Daoy (cell line): ENCODE results near the gene IGFBP4. TPM values are rescaled to one million over a fixed set of nuclear protein-coding genes. Genes with fewer than 3 reads are reported as not detected.

Source experiments
- DNase-seq: peaks from one replicate; pipeline ENCODE4 v3.0.0-alpha.2; 2015; ENCODE audit warnings: low read depth
- total RNA-seq: library from RNA; depleted of rRNA; stranded (reverse); fragments of >200 nt; shearing (Covaris generic); gene quantifications from 2 replicates; pipeline ENCODE4 v1.2.3, GENCODE V29; 2014

IGFBP4 gene
- total RNA-seq, 1 experiment from 2014 or later, result 67.4 TPM

DNA sequence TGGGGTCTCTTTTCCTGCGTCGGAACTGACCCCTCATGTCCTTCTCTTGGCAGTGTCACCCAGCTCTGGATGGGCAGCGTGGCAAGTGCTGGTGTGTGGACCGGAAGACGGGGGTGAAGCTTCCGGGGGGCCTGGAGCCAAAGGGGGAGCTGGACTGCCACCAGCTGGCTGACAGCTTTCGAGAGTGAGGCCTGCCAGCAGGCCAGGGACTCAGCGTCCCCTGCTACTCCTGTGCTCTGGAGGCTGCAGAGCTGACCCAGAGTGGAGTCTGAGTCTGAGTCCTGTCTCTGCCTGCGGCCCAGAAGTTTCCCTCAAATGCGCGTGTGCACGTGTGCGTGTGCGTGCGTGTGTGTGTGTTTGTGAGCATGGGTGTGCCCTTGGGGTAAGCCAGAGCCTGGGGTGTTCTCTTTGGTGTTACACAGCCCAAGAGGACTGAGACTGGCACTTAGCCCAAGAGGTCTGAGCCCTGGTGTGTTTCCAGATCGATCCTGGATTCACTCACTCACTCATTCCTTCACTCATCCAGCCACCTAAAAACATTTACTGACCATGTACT is 13.2 kb downstream of the IGFBP4 start:
- DNase-seq, result no peak

DNA sequence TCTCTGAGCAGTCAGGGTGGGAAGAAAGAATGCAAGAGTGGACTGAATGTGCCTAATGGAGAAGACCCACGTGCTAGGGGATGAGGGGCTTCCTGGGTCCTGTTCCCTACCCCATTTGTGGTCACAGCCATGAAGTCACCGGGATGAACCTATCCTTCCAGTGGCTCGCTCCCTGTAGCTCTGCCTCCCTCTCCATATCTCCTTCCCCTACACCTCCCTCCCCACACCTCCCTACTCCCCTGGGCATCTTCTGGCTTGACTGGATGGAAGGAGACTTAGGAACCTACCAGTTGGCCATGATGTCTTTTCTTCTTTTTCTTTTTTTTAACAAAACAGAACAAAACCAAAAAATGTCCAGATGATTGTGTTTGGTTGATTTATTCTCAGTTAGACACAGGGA is 14.1 kb downstream of the IGFBP4 start:
- no peak for DNase-seq

DNA sequence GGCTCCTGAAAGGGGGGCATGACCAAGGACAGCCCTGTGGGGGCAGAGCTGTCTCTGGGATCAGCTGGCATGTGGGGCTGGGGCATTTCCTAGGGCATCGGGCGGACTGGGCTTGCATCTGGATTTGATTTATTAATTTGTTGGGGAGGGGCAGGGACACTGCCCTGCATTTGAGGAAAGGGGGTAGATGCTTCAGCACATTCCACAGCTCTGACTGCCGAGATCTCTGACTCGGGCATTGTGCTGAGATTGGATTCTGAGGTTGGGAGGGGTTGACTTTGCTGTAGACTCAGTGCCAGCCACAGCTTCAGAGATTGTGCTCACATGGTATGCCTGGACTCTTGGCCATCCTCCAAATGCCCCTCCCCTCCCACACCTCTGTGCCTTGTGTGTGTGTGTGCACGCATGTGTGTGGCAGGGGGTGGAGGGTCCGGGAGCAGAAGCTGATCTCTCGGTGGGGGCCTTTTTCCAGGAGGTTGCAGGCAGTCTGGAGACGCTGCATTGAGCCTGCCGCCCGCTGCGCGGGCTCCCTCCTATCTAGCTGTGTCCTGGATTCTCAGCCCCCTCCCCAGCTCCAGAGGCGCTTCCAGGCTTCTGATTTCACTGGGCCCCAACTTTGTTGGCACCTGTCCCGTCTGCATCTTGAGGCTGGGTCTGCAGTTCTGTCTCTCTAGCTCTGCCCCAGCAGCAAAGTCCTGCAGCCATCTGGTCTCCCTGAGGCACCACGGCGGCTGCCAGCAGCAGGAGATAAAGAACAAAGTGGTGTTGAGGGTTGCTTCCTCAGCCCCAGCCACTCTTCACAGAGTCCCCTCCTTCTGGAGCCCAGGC is 14.9 kb downstream of the IGFBP4 start:
- no peak for DNase-seq

DNA sequence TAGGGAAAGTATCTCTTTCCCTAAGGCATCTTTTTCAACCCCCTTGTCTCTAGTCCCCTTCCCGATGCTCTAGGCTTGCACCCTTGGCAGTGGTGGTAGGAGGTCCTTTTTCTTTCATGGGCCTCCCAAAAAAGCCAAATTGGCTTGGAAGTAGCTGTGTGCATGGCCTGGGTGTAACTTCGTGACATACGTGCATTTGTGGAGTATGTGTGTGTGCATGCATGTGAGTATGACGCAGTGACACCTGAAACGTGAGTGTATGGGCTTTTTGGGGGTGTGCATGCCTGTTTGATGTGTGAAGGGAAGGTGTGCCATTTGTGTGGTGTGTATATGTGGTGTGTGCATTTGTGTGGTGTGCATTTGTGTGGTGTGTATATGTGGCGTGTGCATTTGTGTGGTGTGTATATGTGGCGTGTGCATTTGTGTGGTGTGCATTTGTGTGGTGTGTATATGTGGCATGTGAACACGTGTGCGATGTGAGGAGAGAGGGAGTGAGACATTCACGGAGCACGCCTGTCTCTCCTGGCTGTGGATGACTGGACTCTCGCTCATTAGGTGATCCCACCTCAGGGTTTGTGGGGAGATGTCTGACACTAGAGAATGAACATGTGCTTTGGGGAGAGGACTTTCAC is 15.7 kb downstream of the IGFBP4 start:
- no peak for DNase-seq

DNA sequence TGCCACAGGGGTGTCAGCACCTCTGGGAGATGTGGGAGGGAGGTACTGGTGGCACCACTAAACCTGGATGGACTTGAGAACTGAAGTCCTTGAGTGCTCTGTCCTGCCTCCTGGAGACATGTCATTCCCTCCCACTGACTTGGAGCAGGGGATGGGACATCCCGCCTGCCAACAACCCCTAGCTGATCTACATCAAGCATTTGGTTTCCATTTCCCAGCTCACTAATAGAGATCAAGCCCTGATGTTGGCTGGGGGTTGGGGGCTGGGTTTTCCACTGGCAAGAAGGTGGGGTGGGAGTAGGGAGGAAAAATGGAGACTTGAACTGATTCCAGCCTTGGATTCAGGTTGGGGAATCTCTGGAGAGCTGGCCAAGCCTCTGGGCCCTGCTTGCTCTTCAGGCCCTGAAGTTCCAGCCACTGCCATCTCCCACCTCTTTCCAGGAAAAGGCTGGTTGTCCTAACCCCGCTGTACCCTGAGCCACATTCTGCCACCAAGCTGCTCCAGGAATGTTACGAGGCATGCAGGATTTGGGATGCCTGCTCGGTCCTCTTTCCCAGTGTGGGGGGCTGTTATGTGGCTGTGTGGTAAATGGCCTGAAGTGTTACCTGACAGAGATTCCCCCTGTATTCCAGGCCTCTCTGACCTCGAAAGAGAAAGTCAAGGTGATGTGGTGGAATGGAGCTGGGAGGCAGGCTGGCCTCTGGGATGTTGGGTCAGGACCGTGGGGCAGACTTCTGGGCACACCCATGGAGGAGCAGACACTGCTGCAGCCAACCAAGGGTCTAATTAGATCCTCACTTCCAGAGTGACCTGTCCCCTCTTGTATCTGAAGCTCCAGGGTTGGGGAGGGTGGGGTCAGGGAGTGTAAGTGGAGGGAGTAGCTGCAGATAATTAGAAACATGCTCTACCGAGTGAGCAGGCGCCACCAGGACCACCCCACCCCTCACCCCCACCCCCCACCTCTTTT is 16.7 kb downstream of the IGFBP4 start:
- no peak for DNase-seq

DNA sequence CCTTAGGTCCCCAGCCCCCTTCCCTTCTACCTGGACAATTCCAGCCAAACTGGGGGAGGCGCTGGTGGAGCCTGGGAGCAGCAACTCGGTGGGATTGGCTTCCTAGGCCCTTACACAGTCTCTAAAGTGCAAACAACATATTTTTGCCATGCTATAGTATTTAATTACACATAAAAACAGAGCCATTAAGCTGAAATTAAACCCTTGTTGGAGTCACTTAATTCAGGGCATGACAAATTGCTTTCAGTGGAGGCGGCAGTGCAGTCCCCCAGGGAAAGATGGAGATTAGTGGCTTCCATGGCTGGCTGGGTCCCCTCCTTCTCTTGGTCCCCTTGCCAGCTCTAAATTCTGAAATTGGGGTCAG is 17.3 kb downstream of the IGFBP4 start:
- DNase-seq, result no peak

DNA sequence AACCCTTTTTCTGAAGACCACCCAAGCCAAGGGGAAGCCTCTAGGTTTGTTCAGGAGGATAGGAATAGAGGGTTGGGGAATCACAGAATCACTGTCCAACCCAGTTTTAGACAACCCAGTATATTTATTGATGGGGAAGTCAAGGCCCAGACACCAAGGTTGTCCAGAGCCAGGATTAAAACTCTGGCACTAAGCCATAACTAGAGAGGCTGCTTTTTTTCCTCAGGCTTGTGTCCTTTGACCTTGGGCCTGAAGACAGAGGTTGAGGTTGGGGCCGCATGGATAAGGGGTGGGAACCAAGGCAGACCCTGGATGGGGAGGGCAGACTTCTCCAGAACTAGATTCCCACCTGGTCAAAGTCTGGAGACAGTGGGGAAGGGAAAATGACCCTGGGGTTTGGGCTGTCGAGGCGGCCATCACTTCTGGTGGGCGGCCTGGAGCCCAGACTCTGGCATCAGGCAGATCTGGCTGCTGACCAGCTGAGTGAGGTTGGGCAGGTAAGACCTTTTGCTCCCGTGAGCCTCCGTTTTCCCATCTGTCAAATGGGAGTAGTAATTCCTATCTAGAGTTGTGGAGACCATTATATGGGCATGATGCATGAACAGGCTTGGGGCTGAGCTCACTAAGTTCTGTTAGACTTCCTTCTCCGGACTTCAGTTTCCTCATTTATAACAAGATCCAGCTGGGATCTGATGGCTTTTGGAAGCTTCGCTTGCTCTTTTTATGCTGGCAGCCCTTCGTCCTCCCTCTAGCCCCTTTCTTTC is 17.9 kb downstream of the IGFBP4 start:
- DNase-seq, result no peak

DNA sequence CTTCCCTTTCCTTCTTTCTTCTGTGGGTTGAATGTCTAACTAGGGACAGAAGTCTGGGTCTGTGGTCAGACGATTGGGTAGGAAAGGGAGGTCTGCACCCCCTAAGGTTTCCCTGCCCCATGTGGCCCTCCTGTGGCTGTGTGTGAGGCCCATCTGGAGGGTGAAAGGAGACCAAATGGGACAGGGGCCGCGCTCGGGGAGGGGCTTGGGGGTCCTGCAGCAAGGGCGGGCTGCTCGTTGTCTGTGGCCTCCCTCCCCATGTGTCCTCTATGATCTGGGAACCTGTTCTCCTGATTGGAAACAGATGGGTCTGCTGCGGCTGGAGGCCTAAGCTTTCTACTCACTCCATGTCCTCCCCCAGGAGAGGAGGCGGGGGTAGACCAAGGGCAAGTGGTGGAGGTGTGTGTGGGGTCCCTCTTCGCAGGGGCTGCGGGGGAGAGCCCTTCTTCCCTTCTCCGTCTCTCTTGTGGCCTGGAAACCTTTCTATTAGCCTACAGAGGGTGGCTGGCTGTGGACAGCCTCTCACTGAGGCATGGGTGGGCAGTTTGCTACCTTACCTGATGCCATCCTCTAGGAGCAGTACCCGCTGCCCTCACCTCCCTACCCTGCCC is 18.6 kb downstream of the IGFBP4 start:
- no peak for DNase-seq

DNA sequence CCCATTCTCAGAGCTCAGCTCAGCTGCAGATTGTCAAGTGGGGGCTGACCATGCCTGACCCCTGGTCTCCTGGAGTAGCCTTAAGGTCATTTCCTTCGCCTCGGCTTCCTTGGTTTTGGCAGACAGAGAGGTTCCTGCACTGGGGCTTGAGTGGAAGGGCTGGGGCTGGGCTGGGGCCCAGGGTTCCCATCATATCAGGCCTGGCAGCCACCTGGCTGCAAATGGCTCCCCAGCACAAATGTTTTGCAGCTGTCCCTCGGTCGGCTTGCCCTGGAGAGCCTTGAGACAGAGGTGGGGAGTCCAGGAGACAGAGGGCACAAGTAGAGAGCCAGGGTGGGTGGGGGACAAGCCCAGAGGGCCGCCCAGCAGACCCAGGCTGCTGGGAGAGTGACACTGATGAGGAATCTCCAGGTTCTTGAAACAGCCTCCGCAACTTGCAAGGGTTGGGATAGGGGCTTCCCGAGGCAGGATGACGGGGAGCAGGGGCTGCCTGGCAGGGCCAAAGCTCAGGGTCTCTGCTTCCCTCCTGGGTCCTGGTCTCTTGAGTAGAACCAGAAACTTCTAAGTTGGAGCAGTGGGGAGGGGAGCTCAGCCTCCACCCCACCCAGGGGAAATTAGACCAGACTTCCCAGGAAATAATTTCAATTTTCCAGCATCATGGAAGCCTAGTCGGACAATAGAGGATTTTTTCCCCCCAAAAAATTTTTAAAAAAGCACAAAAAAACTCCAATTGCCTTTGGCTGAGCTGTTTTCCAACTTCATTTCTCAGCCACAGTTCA is 19.3 kb downstream of the IGFBP4 start:
- no peak for DNase-seq

DNA sequence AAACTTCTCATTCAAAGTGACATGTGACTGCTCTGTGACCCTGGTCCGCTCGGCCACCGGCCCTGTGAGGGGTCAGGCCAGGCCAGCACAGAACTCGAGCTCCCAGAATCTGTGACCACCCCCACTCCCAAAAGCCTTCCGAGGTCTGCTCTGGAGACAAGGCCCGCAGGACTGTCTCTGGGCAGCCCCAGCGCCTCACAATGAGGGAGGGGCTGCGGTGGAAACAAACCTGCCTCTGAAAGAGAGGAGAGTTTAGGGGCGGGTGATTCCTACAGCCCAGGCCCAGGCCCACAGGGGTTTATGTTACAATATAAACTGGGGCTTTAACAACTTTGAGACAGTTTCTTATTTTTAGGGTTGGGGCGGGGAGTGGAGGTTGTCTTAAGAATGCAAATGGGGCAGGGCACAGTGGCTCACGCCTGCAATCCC is 19.9 kb downstream of the IGFBP4 start:
- no peak for DNase-seq

DNA sequence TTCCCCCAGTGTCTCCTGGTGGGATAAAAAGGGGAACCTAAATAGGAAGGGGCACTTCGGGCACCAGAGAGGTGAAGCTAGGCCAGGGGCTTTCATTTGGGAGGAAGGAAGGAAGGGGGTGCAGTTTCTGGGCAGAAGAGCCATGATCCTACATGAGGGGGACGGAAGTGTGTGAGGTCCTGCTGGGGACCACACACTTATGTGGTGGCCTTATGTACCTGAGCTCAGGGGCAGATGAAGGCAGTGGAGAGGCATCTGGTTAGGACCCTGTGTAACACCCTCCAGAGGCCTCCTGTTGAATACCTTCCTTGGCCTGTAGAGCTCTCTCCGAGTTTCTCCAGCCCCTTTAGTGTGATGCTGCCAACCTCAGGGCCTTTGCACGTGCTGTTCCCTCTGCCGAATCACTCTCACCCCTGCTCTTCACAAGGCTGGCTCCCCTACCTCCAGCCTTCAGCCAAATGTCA is 21.2 kb downstream of the IGFBP4 start:
- no peak for DNase-seq

DNA sequence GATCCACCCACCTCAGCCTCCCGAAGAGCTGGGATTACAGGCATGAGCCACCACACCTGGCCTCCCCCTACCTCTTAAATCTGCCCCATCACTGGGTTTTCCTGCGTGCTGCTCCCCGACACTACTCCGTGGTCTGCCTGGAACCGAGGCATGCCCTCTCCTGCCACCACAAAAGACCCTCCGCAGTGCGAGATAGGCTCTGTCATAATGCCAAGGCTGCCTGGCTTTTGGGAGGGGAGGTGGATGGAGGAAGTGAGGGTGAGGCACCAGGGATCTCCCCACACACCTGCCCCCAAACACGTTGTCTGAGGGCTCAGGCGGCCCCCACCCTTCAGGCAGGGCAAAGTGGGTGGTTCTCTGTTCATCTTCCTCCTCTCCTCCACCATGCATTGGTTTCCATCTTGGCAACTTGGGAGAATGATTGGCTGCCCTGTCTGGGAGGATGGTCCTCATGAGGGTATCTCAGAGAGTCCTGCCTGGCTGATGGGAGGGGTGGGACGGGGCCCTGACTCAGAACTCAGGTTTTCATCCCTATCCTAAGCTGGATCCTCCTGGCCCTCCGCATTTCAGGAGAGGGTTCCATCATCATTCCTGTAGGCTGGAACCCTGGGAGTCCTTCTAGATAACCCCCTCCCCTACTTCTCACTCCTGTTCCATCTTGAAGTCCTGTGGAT is 23.2 kb downstream of the IGFBP4 start:
- no peak for DNase-seq

DNA sequence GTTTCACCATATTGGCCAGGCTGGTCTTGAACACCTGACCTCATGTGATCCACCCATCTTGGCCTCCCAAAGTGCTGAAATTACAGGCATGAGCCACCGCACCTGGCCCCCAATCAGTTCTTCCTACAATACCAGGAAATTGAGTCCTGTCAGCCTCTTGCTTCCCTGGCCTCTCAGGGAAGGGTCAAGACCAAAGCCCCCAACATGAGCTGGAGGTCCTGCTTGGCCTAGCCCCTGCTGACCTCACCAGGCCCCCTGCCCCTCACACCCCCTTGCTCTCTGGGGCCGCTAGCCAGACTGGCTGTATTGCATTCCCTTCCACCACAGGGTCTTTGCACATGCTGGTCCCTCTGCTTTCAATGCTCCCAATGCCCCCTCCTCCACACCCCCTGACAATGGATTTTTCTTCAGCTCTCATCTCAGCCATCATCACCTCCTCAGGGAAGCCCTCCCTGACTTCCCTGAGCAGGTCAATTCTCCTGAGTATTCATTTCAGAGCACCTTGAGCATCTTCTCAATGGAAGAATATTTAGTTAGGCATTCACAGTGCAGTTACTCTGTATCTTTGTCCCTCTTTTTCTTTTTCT is 24.1 kb downstream of the IGFBP4 start:
- no peak for DNase-seq

DNA sequence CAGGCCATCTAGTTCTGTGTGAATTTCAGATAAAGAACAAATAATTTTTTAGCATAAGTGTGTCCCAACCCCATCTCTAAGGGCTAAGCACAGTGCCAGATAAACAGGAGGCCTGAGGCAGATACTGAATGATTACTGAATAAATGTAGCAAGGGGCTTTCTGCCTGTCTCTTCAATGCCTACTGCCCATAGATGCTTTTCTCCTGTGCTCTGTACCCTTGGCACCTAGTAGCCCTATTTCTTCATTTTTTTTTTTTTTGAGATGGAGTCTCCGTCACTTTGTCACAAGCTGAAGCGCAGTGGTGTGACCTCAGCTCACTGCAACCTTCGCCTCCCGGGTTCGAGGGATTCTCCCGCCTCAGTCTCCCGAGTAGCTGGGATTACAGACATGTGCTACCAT is 25.3 kb downstream of the IGFBP4 start:
- no peak for DNase-seq

DNA sequence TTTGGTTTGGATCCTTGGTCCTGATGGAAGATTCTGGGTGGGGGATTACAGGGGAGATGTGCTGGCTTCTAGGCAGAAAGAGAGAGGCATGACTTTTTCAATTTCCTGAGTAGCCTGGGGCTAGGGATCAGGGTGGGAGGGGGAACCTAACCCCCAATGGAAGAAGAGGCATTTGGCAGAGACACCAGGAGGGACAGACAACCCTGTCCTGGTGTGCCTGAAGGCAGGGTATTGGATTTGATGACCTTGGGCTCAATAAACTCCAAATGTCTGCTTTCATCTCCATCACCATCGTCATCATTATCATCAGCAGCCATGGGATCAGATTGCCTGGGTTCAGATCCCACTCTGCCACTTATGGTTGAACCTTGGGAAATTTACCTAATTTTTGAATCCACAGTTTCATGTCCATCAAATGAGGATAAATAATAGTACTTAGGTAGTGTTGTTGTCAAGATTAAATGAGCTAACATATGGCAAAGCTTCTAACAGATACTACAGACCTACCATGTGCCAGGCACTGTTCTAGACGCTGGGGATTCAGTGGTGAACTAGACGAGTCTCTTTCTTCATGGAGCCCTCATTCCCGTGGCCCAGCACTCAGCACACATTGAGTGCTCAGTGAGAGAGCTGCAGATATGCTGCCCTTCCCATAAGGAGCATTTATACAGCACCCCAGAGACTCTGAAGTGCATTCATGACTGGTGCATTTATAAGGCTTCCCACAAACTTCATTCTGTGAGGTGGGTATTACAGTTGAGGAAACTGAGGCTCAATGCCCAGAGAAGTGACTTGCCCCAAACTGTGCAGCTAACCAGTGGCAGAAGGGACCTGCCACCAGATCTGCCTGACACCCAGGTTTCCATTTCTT is 26.8 kb downstream of the IGFBP4 start:
- DNase-seq, result no peak

DNA sequence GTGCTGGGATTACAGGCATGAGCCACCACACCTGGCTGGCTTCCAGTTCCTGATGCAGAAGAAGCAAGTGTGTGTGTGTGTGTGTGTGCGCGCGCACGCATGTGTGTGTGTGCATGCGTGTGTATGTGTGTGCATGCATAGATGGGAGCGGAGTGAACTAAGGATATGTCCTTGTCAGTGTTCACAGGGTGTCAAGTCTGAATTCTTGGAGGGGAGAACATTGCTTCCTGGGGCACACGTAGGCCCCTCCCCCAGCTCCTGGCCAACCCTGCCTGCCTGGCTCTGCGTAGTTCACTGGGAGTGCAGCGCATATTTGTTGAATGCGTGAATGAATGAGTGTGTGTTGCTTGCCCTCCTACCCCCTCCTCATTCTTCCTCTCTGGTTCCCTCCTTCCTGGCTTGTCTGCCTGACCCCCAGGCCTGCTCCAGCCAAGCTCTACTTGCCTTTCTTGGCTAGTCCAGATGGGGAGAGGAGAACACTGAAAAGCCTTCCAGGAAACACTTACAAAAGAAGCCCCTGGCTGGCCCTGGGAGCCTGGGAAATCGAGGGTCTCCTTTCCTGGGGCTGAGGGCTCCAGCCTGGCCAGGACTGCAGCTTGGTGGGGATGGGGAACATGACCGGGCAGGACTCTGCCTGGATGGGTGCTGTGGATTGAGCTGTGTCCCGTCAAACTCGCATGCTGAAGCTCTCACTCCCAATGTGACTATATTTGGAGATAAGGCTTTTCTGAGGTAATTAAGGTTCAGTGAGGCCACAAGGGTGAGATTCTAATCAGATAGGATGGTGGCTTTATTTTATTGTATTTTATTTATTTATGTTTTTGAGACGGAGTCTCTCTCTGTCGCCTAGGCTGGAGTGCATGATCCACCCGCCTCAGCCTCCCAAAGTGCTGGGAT is 27.9 kb downstream of the IGFBP4 start:
- DNase-seq, result no peak
